K562 (cell line): ENCODE data around the gene LTBP1. TPM values are rescaled to one million over a fixed set of nuclear protein-coding genes. Genes with fewer than 3 reads are reported as not detected.

Experiments
- ADNP ChIP-seq: fragments of 200-800 bp; sonication (Bioruptor generic); IDR thresholded peaks from 2 replicates; pipeline ENCODE4 v1.6.1; 2016; ENCODE audit warnings: missing genetic modification characterization, missing compliant biosample characterization
- CBFA2T2 ChIP-seq: fragments of 450-650 bp; conservative IDR thresholded peaks from 2 replicates; pipeline ENCODE4 v1.6.1; 2017; ENCODE audit warnings: mild to moderate bottlenecking
- CBX2 ChIP-seq: fragments of 200-600 bp; sonication (generic); IDR thresholded peaks from one replicate; pipeline ENCODE4 v1.6.1; 2012; ENCODE audit warnings: mild to moderate bottlenecking, low read length, inconsistent platforms; ENCODE audit not compliant: insufficient read depth, poor library complexity, severe bottlenecking
- CTBP1 ChIP-seq: fragments of 450-650 bp; IDR thresholded peaks from 2 replicates; pipeline ENCODE4 v1.6.1; 2016; ENCODE audit warnings: borderline replicate concordance
- TEAD1 ChIP-seq, 2 experiments: fragments of 450-650 bp in 1 of 2; sonication (generic) in 1 of 2; formaldehyde crosslinking; IDR thresholded peaks; 2 replicates each; pipeline versions ENCODE4 v1.4.0 to v1.8.0; 2020 to 2022; ENCODE audit warnings: mild to moderate bottlenecking in 2 of 2, missing genetic modification reagents in 1 of 2
- THRB ChIP-seq: fragments of 450-650 bp; formaldehyde crosslinking; conservative IDR thresholded peaks from 2 replicates; pipeline ENCODE4 v1.4.0; 2022; ENCODE audit warnings: mild to moderate bottlenecking, missing genetic modification characterization
- ZBTB34 ChIP-seq: fragments of 250-450 bp; sonication (Bioruptor Pico); IDR thresholded peaks from 2 replicates; pipeline ENCODE4 v1.8.0; 2021; ENCODE audit warnings: mild to moderate bottlenecking, moderate library complexity
- ZBTB40 ChIP-seq, 2 experiments: fragments of 450-650 bp in 1 of 2; sonication (generic) in 1 of 2; formaldehyde crosslinking in 1 of 2; IDR thresholded peaks; 2 replicates each; pipeline versions ENCODE4 v1.7.1 to v1.9.0; 2016 to 2022; ENCODE audit warnings: inconsistent platforms in 1 of 2, mild to moderate bottlenecking in 1 of 2, missing genetic modification reagents in 1 of 2
- ZNF280A ChIP-seq: fragments of 450-650 bp; IDR thresholded peaks from 2 replicates; pipeline ENCODE4 v1.6.1; 2018; ENCODE audit warnings: mild to moderate bottlenecking, low read depth; ENCODE audit not compliant: partially characterized antibody
- ZNF445 ChIP-seq: fragments of 250-450 bp; sonication (Bioruptor Pico); IDR thresholded peaks from 2 replicates; pipeline ENCODE4 v1.4.0; 2020; ENCODE audit warnings: low read depth, mild to moderate bottlenecking, moderate library complexity
- polyA plus RNA-seq, 8 experiments: library from polyadenylated mRNA; depleted of rRNA in 4 of 8; stranded (reverse) in 5 of 8; unstranded in 3 of 8; fragments of >200 nt; fragmentation: Nextera tagmentation in 2 of 8; fragmentation: Illumina TruSeq in 1 of 8; extraction: Ambion mirVana in 2 of 8; extraction: Trizol in 1 of 8; gene quantifications; 2 replicates each; pipeline versions ENCODE4 v1.2.1 to v1.2.3, GENCODE V29; 2011 to 2014; ENCODE audit warnings: inconsistent platforms in 1 of 8, missing spikeins in 1 of 8
- total RNA-seq, 7 experiments: library from RNA; depleted of rRNA in 6 of 7; stranded (reverse); fragments of >200 nt in 6 of 7; fragmentation: Illumina TruSeq in 2 of 7; extraction: Trizol in 2 of 7; gene quantifications; 2 replicates each; pipeline versions ENCODE4 v1.2.1 to v1.2.3, GENCODE V29; 2011 to 2021; ENCODE audit warnings: low replicate concordance in 1 of 7

The LTBP1 gene
- total and polyA plus RNA-seq, 9 of the 15 experiments (the other 6 are each of a cell fraction or from before 2014, with no cell fraction given), result 3.6 to 16.4 (median 8.5) TPM

- TF ChIP-seq CBX2, result no peak
- TF ChIP-seq CBFA2T2, result no peak
- TF ChIP-seq ZBTB34, result no peak
- TF ChIP-seq ZNF445 (CRISPR knock-in tag), result no peak
- TF ChIP-seq ZNF280A, result no peak
- TF ChIP-seq THRB (CRISPR knock-in tag), result no peak
- no peak for TF ChIP-seq TEAD1 (CRISPR knock-in tag; IDR thresholded peaks at IDR 0.05)
- no peak for TF ChIP-seq CTBP1
- TF ChIP-seq ZBTB40 (IDR thresholded peaks at IDR 0.05), result peak; percentile 37; the same call in 1 of the 2 replicates
- TF ChIP-seq ZBTB40 (CRISPR knock-in tag; IDR thresholded peaks at IDR 0.05), result no peak
- TF ChIP-seq ADNP, result no peak
Observed at GRCh38 chr2:33133454-33133952, 186.8 kb downstream of the LTBP1 start (continued).
